SK-N-SH (cell line): Measurements from ENCODE around the gene DHRS7C. TPM values are rescaled to one million over a fixed set of nuclear protein-coding genes. Genes with fewer than 3 reads are reported as not detected.
A peak's percentile ranks its signal among the peaks of the same experiment; 100 is the strongest.

Experiments used
- CTCF ChIA-PET: fragments of 300-600, 350-600 bp; formaldehyde crosslinking; extraction: SDS; loops from one replicate; lab custom pipeline; 2021; lab: Yijun Ruan, JAX
- POLR2A ChIA-PET: fragments of 350-600 bp; sonication (Branson Sonifier 250); formaldehyde crosslinking; extraction: SDS; loops from one replicate; lab custom pipeline; 2020; ENCODE audit warnings: antibody characterized with exemption, inconsistent platforms; lab: Yijun Ruan, JAX
- DNase-seq: peaks from one replicate; pipeline ENCODE4 v3.0.0; 2012
- H2AFZ ChIP-seq: fragments of 200-600 bp; sonication (generic); 2 replicates; pipeline ENCODE4 v1.8.1; 2016; ENCODE audit warnings: antibody characterized with exemption, mild to moderate bottlenecking, low read depth
- H3F3A ChIP-seq: fragments of 200-600 bp; sonication (generic); replicated peaks from 2 replicates; pipeline ENCODE3; 2016; ENCODE audit warnings: antibody characterized with exemption, mild to moderate bottlenecking; ENCODE audit not compliant: insufficient read depth
- H3K27ac ChIP-seq, 2 experiments: fragments of 200-500 bp in 1 of 2; fragments of 200-600 bp in 1 of 2; sonication (Bioruptor generic) in 1 of 2; sonication (generic), shearing (Covaris generic) in 1 of 2; 2 replicates each; pipeline versions ENCODE4 v1.5.1 to v1.6.1; 2014 to 2016; ENCODE audit warnings: low read depth in 2 of 2, inconsistent platforms in 1 of 2, low read length in 1 of 2, mild to moderate bottlenecking in 1 of 2, mixed read lengths in 1 of 2
- H3K27me3 ChIP-seq: fragments of 200-600 bp; sonication (generic), shearing (Covaris generic); 2 replicates; pipeline ENCODE4 v1.6.1; 2016; ENCODE audit warnings: mixed run types; ENCODE audit not compliant: insufficient read depth
- H3K36me3 ChIP-seq, 2 experiments: fragments of 200-500 bp in 1 of 2; fragments of 200-600 bp in 1 of 2; sonication (Bioruptor generic) in 1 of 2; sonication (generic) in 1 of 2; replicated peaks in 1 of 2; 2 replicates each; pipeline versions ENCODE3 to v1.5.1; 2014 to 2016; ENCODE audit warnings: low read length in 1 of 2, mild to moderate bottlenecking in 1 of 2; ENCODE audit not compliant: insufficient read depth in 2 of 2, control insufficient read depth in 1 of 2
- H3K4me1 ChIP-seq, 2 experiments: fragments of 200-500 bp in 1 of 2; fragments of 200-600 bp in 1 of 2; sonication (Bioruptor generic) in 1 of 2; sonication (generic), shearing (Covaris generic) in 1 of 2; 2 replicates each; pipeline versions ENCODE4 v1.5.1 to v1.6.1; 2014 to 2016; ENCODE audit warnings: low read depth in 1 of 2, low read length in 1 of 2, mixed run types in 1 of 2; ENCODE audit not compliant: insufficient read depth in 2 of 2, control insufficient read depth in 1 of 2
- H3K4me2 ChIP-seq: fragments of 200-600 bp; sonication (generic), shearing (Covaris generic); 2 replicates; pipeline ENCODE4 v1.6.1; 2017; ENCODE audit warnings: mixed run types
- H3K4me3 ChIP-seq, 2 experiments: fragments of 200-500 bp in 1 of 2; fragments of 200-600 bp in 1 of 2; sonication (Bioruptor generic) in 1 of 2; sonication (generic), shearing (Covaris generic) in 1 of 2; 2 replicates each; pipeline versions ENCODE4 v1.5.1 to v1.8.1; 2014 to 2016; ENCODE audit warnings: low read depth in 2 of 2, inconsistent platforms in 1 of 2, low read length in 1 of 2, mild to moderate bottlenecking in 1 of 2, mixed read lengths in 1 of 2, moderate library complexity in 1 of 2
- H3K79me2 ChIP-seq: fragments of 200-600 bp; sonication (generic); 2 replicates; pipeline ENCODE4 v1.8.1; 2017; ENCODE audit warnings: mild to moderate bottlenecking; ENCODE audit not compliant: insufficient read depth
- H3K9ac ChIP-seq: fragments of 200-600 bp; sonication (generic); 2 replicates; pipeline ENCODE4 v1.6.1; 2017; ENCODE audit warnings: mixed run types
- H3K9me2 ChIP-seq: fragments of 200-600 bp; sonication (generic); 2 replicates; pipeline ENCODE4 v1.6.1; 2017; ENCODE audit warnings: mixed run types
- H3K9me3 ChIP-seq: fragments of 200-600 bp; sonication (generic); 2 replicates; pipeline ENCODE4 v1.6.1; 2017; ENCODE audit warnings: mixed run types, mild to moderate bottlenecking, moderate library complexity
- H4K20me1 ChIP-seq: fragments of 200-600 bp; sonication (generic); 2 replicates; pipeline ENCODE4 v1.6.1; 2017; ENCODE audit warnings: mild to moderate bottlenecking, mixed run types; ENCODE audit not compliant: insufficient read depth
- ELF1 ChIP-seq: IDR thresholded peaks from 2 replicates; pipeline ENCODE4 v1.4.0; 2012
- MXI1 ChIP-seq: IDR thresholded peaks from 2 replicates; pipeline ENCODE4 v1.6.1; 2012; ENCODE audit warnings: mild to moderate bottlenecking, low read depth, low read length, improper control_type of control experiment
- RAD21 ChIP-seq: IDR thresholded peaks from 2 replicates; pipeline ENCODE4 v1.6.1; 2012; ENCODE audit warnings: mild to moderate bottlenecking, low read length
- SIN3A ChIP-seq: IDR thresholded peaks from 2 replicates; pipeline ENCODE4 v1.6.1; 2012; ENCODE audit warnings: low read depth, mild to moderate bottlenecking, low read length, moderate library complexity, borderline replicate concordance
- WGBS: methylation state at CpG from one replicate; pipeline ENCODE4 v1.1.6; 2017; ENCODE audit warnings: low lambda C conversion rate; 5-methylcytosine and 5-hydroxymethylcytosine counted together
- polyA plus RNA-seq, 3 experiments: library from polyadenylated mRNA; depleted of rRNA; stranded (reverse); fragments of >200 nt; gene quantifications; 2 replicates each; pipeline ENCODE4 v1.2.3, GENCODE V29; 2012
- TF ChIP-seq, protein P1 (sequence below): IDR thresholded peaks from 2 replicates; pipeline ENCODE4 v1.6.1; 2012; ENCODE audit warnings: mild to moderate bottlenecking, low read depth, low read length, moderate library complexity
- TF ChIP-seq, protein P2 (sequence below): fragments of 150-350 bp; IDR thresholded peaks from 2 replicates; pipeline ENCODE4 v1.6.1; 2017; ENCODE audit warnings: antibody characterized with exemption, low read length, low read depth, borderline replicate concordance
- TF ChIP-seq, protein P3 (sequence below): fragments of 200-600 bp; sonication (generic); IDR thresholded peaks from 2 replicates; pipeline ENCODE4 v1.6.1; 2017; ENCODE audit warnings: antibody characterized with exemption, mild to moderate bottlenecking, moderate library complexity

DHRS7C gene
- polyA plus RNA-seq, 1 of the 3 experiments (the other 2 are of a cell fraction), result not detected

DNA sequence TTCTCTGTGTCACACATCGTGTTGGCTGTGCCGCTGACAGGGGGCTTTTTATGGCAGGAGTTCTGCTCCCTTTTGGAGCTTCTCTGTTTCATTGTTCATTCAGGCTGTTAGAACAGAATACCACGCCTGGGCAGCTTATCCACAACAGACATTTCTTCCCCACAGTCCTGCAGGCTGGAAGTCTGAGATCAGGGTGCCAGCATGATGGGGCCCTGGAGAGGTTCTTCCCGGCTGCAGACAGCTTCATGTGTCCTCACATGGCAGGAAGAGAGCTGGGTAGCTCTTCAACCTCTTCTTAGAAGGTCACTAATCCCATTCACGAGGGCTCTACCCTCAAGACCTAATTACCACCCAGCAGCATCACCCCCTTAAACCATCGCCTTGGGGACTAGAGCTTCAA is 65.1 kb downstream of the DHRS7C start (continued):
- TF ChIP-seq, protein P1, sequence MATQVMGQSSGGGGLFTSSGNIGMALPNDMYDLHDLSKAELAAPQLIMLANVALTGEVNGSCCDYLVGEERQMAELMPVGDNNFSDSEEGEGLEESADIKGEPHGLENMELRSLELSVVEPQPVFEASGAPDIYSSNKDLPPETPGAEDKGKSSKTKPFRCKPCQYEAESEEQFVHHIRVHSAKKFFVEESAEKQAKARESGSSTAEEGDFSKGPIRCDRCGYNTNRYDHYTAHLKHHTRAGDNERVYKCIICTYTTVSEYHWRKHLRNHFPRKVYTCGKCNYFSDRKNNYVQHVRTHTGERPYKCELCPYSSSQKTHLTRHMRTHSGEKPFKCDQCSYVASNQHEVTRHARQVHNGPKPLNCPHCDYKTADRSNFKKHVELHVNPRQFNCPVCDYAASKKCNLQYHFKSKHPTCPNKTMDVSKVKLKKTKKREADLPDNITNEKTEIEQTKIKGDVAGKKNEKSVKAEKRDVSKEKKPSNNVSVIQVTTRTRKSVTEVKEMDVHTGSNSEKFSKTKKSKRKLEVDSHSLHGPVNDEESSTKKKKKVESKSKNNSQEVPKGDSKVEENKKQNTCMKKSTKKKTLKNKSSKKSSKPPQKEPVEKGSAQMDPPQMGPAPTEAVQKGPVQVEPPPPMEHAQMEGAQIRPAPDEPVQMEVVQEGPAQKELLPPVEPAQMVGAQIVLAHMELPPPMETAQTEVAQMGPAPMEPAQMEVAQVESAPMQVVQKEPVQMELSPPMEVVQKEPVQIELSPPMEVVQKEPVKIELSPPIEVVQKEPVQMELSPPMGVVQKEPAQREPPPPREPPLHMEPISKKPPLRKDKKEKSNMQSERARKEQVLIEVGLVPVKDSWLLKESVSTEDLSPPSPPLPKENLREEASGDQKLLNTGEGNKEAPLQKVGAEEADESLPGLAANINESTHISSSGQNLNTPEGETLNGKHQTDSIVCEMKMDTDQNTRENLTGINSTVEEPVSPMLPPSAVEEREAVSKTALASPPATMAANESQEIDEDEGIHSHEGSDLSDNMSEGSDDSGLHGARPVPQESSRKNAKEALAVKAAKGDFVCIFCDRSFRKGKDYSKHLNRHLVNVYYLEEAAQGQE, result no peak
- TF ChIP-seq, protein P2, sequence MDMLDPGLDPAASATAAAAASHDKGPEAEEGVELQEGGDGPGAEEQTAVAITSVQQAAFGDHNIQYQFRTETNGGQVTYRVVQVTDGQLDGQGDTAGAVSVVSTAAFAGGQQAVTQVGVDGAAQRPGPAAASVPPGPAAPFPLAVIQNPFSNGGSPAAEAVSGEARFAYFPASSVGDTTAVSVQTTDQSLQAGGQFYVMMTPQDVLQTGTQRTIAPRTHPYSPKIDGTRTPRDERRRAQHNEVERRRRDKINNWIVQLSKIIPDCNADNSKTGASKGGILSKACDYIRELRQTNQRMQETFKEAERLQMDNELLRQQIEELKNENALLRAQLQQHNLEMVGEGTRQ, result no peak
- TF ChIP-seq RAD21 (no peak), MXI1 (no peak), ELF1 (no peak)

DNA sequence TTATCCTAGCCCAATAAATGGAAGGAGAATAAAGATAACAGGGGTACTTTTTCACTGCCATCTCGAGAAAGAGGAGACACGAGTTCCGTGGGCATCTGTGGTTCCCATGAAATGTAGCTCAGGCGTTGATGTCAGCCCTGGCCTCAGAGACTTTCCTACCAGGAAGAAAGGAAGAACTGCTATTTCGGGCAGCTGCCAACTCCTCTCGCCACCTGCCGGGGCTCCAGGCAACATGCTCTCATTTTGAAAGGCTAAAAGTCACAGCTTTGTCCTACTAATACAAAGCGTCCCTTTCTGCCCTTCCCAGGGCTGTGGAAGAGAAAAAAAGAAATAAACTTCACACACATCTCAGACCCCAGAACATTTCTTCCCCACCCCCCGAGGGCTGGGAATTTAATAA is 65.8 kb downstream of the DHRS7C start:
- ChIA-PET POLR2A (no interaction called here), CTCF (interaction anchor here (1.0 to 1.6 kb wide), 2 partner anchors 19 to 149 kb away, joined by 3 to 4 read pairs; partner anchors contain the start of gene CFAP52)
- H3K36me3 ChIP-seq, result no peaks in the 10 kb centered on the region
- H3K9me2 ChIP-seq, result no peaks in the 10 kb centered on the region
- no peak for DNase-seq
- no peaks in the 10 kb centered on the region for H3K9me3 ChIP-seq
- H4K20me1 ChIP-seq, result no peaks in the 10 kb centered on the region
- no peak for TF ChIP-seq SIN3A
- TF ChIP-seq, protein P3, sequence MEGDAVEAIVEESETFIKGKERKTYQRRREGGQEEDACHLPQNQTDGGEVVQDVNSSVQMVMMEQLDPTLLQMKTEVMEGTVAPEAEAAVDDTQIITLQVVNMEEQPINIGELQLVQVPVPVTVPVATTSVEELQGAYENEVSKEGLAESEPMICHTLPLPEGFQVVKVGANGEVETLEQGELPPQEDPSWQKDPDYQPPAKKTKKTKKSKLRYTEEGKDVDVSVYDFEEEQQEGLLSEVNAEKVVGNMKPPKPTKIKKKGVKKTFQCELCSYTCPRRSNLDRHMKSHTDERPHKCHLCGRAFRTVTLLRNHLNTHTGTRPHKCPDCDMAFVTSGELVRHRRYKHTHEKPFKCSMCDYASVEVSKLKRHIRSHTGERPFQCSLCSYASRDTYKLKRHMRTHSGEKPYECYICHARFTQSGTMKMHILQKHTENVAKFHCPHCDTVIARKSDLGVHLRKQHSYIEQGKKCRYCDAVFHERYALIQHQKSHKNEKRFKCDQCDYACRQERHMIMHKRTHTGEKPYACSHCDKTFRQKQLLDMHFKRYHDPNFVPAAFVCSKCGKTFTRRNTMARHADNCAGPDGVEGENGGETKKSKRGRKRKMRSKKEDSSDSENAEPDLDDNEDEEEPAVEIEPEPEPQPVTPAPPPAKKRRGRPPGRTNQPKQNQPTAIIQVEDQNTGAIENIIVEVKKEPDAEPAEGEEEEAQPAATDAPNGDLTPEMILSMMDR, result peak; percentile 16; the same call in 1 of the 2 replicates
- H3K27ac ChIP-seq, result no peak overlapping the region
- H2AFZ ChIP-seq, result no peak overlapping the region
- 19% methylated on average over 9 of the region's 9 CpGs for WGBS
- no peaks in the 10 kb centered on the region for H3K79me2 ChIP-seq
- no peaks in the 10 kb centered on the region for H3K4me1 ChIP-seq
- H3K4me2 ChIP-seq, result no peak overlapping the region
- no peak overlapping the region for H3K9ac ChIP-seq
- H3K27me3 ChIP-seq, result peaks cover 73% of the 10 kb centered on the region
- no peaks in the 10 kb centered on the region for H3F3A ChIP-seq
- no peak overlapping the region for H3K4me3 ChIP-seq

Other genes with a start within 250 kb of the DHRS7C start
- 51.3 and 53.3 TPM in 2 replicates for gene STX8, start 215.8 kb downstream of the DHRS7C start, polyA plus RNA-seq (2012; rRNA removed)
- gene CFAP52, start 214.9 kb downstream of the DHRS7C start, polyA plus RNA-seq (2012; rRNA removed), result 0.11 and 0.26 TPM in 2 replicates
- gene USP43, start 146.1 kb downstream of the DHRS7C start, polyA plus RNA-seq (2012; rRNA removed), result 0.05 and 0.07 TPM in 2 replicates
- gene GSG1L2, start 30.5 kb upstream of the DHRS7C start, polyA plus RNA-seq (2012; rRNA removed), result not detected in 2 replicates
- not detected in 2 replicates for gene GLP2R, start 34.3 kb upstream of the DHRS7C start, polyA plus RNA-seq (2012; rRNA removed)
- not detected in 2 replicates for gene RCVRN, start 113.7 kb upstream of the DHRS7C start, polyA plus RNA-seq (2012; rRNA removed)